GM12865 (cell line): Measurements from ENCODE around the gene RNF214.

Source experiments
- DNase-seq: peaks from one replicate; pipeline ENCODE4 v3.0.0; 2010; ENCODE audit warnings: low read depth
- H3K4me3 ChIP-seq: 2 replicates; pipeline ENCODE4 v1.5.1; 2011; ENCODE audit warnings: mild to moderate bottlenecking, low read depth, low read length, control low read depth
- CTCF ChIP-seq: IDR thresholded peaks from 2 replicates; pipeline ENCODE4 v1.5.1; 2011; ENCODE audit warnings: low read length, control low read depth, low read depth, inconsistent platforms; ENCODE audit not compliant: insufficient read depth; ENCODE audit errors: missing control alignments

Gene RNF214

GRCh38 chr11:117187799-117188481 lies 44.5 kb upstream of the RNF214 start:
- DNase-seq, result no peak
- no peak overlapping the region for H3K4me3 ChIP-seq
- TF ChIP-seq CTCF, result no peak

GRCh38 chr11:117188620-117189081 lies 43.8 kb upstream of the RNF214 start:
- no peak for DNase-seq
- TF ChIP-seq CTCF, result no peak
- H3K4me3 ChIP-seq, result no peak overlapping the region

- no peak for TF ChIP-seq CTCF
- peak overlapping the region; percentile 28 for H3K4me3 ChIP-seq
- peak; percentile 79 for DNase-seq
These were observed 43.1 kb upstream of the RNF214 start for GRCh38 chr11:117189191-117189940.

- H3K4me3 ChIP-seq, result peak overlapping the region; percentile 28
- TF ChIP-seq CTCF, result no peak
- no peak for DNase-seq
These were observed 42.4 kb upstream of the RNF214 start for GRCh38 chr11:117189941-117190544.

- no peak overlapping the region for H3K4me3 ChIP-seq
- TF ChIP-seq CTCF, result no peak
- DNase-seq, result no peak
These were observed 40.6 kb upstream of the RNF214 start for GRCh38 chr11:117191680-117192400.

- no peak overlapping the region for H3K4me3 ChIP-seq
- no peak for DNase-seq
- no peak for TF ChIP-seq CTCF
These were observed 40.0 kb upstream of the RNF214 start for GRCh38 chr11:117192401-117192875.
